Measurements from ENCODE around the gene FMN1. TPM values are rescaled to one million over a fixed set of nuclear protein-coding genes. Genes with fewer than 3 reads are reported as not detected.

The FMN1 gene
- total and polyA plus RNA-seq, 10 of the 15 experiments (the other 5 are each of a cell fraction or from before 2014, with no cell fraction given), result 0.05 to 0.16 (median 0.08) TPM; not detected in 4

DNA sequence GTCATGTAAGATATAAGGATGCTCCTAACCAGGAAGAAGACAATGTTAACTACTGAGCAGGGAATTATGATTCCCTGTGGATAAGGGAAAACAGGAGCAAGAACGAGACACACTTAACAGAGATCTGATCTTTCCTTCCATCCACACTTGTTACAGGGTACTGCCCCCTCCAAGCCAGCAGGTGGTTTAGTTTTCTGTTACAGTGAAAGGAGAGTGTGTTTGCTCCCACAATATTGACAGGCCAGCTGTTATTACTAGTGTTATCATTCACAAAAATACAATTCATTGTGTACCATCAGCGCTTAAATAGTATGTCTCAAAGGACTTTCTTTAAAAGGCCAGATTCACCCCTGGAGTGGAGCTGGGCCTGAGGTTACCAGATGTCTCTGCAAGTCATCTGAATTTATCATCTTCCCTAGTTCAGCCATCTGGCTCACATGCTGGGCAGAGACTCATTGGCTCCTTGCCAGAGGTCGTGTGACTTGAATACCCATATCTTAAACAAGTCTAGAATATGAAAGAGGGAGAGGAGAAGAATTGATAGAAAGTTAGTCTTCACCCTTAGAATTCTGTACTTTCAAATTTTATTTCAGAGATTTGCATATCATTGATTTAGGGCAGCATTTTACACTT lies 16.8 kb upstream of the FMN1 start:
- Histone ChIP-seq H3K27me3 (replicated peaks in 1 of 2; ENCODE audit: control insufficient read depth in 2 of 2, insufficient read depth in 2 of 2, low read length in 1 of 2) (no peaks in the 10 kb centered on the region), H3K4me3 (no peak overlapping the region), H3K27ac (ENCODE audit: control insufficient read depth, insufficient read depth) (no peak overlapping the region), H3K4me2 (ENCODE audit: control insufficient read depth, insufficient read depth) (no peak overlapping the region), H3K4me1 (ENCODE audit: control insufficient read depth, insufficient read depth, low read length) (no peaks in the 10 kb centered on the region), H4K20me1 (ENCODE audit: control insufficient read depth, insufficient read depth) (no peaks in the 10 kb centered on the region), H3K9me3 (replicated peaks; ENCODE audit: control insufficient read depth, insufficient read depth, low read length) (no peaks in the 10 kb centered on the region; the same call in 2 of the 3 replicates), H3K36me3 (ENCODE audit: control insufficient read depth in 2 of 2, insufficient read depth in 2 of 2, low read length in 1 of 2) (no peaks in the 10 kb centered on the region), H3K79me2 (ENCODE audit: control insufficient read depth, insufficient read depth, low read length) (no peaks in the 10 kb centered on the region), H3K9ac (ENCODE audit: control insufficient read depth, insufficient read depth, low read length) (no peak overlapping the region), H2AFZ (ENCODE audit: control insufficient read depth, low read depth, low read length) (no peak overlapping the region)
- no TSS peak for BruUV-seq (replicated peaks)
- WGBS (ENCODE audit: insufficient coverage, insufficient replicate concordance, low lambda C conversion rate, missing lambda C conversion rate), result 0% methylated on average over 3 of the region's 3 CpGs
- ChIA-PET CTCF (no interaction called here), SMC1A (ENCODE audit: uncharacterized antibody, unreplicated experiment) (interaction anchor here (1.0 kb wide), 1 partner anchor 11 kb away, joined by 3 read pairs; no protein-coding TSS in a partner anchor), POLR2A (no interaction called here), RAD21 (ENCODE audit: unreplicated experiment) (no interaction called here)
- no peak for FAIRE-seq
- DNase-seq (ENCODE audit: low read depth, low spot score), result no peak
- no peak for ATAC-seq
- no peak for TF ChIP-seq WRNIP1 (IDR thresholded peaks at IDR 0.05; ENCODE audit: borderline replicate concordance, low read depth, low read length)
- no peak for TF ChIP-seq SREBF2 (IDR thresholded peaks at IDR 0.05; ENCODE audit: low read length)
- TF ChIP-seq HDGF (IDR thresholded peaks at IDR 0.05), result no peak
- TF ChIP-seq, protein P1, sequence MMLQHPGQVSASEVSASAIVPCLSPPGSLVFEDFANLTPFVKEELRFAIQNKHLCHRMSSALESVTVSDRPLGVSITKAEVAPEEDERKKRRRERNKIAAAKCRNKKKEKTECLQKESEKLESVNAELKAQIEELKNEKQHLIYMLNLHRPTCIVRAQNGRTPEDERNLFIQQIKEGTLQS (IDR thresholded peaks at IDR 0.05; ENCODE audit: borderline replicate concordance, extremely low read depth, low read depth, low read length), result no peak
- in situ Hi-C loops (cut with MboI) (no loop called here), intact Hi-C loops (cut with micrococcal nuclease; ENCODE audit: unreplicated experiment) (no loop called here)

DNA sequence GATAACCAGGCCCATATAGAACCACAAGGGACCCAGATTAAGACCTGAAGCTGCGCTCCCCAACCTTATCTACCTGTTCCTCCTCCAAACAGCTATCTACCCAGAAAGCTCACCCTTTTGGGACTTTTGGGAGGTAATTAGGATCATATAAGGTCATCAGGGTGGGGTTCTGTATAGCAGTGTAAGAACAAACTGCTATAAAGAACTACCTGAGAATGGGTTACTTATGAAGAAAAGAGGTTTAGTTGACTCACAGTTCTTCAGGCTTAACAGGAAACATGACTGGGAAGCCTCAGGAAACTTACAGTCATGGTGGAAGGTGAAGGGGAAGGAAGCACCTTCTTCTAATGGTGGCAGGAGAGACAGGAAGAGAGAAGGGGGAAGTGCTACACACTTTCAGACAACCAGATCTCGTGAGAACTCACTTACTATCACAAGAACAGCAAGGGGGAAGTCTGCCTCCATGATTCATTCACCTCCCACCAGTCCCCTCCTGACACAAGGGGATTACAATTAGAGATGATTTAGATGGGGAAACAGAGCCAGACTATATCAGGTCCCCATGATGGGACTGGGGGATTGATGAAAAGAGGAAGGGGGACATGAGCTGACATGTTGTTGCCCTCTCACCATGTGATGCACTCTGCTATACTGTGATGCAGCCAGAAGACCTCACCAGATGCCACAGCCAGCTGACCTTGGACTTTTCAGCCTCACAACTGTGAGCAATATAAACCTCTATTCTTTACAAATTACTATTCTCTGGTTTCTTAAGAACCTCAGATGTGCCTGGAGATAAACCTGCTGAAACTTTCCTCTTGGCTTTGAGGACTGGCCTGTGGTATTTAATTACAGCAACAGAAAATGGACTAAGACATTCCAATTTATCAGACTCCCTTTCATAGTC lies 15.3 kb upstream of the FMN1 start:
- no peaks in the 10 kb centered on the region; the same call in 2 of the 3 replicates for H3K9me3 ChIP-seq (replicated peaks; ENCODE audit: control insufficient read depth, insufficient read depth, low read length)
- peaks cover 0 to 3% of the 10 kb centered on the region in 2 experiments; a peak in 1 of 4 replicates for H3K27me3 ChIP-seq (replicated peaks in 1 of 2; ENCODE audit: control insufficient read depth in 2 of 2, insufficient read depth in 2 of 2, low read length in 1 of 2)
- POLR2A ChIA-PET, result interaction anchor here (0.8 kb wide), 1 partner anchor 71 kb away, joined by 3 read pairs; no protein-coding TSS in a partner anchor
- H3K4me1 ChIP-seq (ENCODE audit: control insufficient read depth, insufficient read depth, low read length), result no peaks in the 10 kb centered on the region
- ATAC-seq, result no peak
- H3K4me3 ChIP-seq, result no peak overlapping the region
- no peak overlapping the region for H3K27ac ChIP-seq (ENCODE audit: control insufficient read depth, insufficient read depth)
- no peak overlapping the region for H3K9ac ChIP-seq (ENCODE audit: control insufficient read depth, insufficient read depth, low read length)
- no peak for FAIRE-seq
- H3K79me2 ChIP-seq (ENCODE audit: control insufficient read depth, insufficient read depth, low read length), result no peaks in the 10 kb centered on the region
- RAD21 ChIA-PET (ENCODE audit: unreplicated experiment), result no interaction called here
- SMC1A ChIA-PET (ENCODE audit: uncharacterized antibody, unreplicated experiment), result no interaction called here
- no peaks in the 10 kb centered on the region for H4K20me1 ChIP-seq (ENCODE audit: control insufficient read depth, insufficient read depth)
- no peak overlapping the region for H3K4me2 ChIP-seq (ENCODE audit: control insufficient read depth, insufficient read depth)
- no peak for DNase-seq (ENCODE audit: low read depth, low spot score)
- intact Hi-C loops (cut with micrococcal nuclease; ENCODE audit: unreplicated experiment), result no loop called here
- H2AFZ ChIP-seq (ENCODE audit: control insufficient read depth, low read depth, low read length), result no peak overlapping the region
- BruUV-seq (replicated peaks), result no TSS peak
- 48% methylated on average over 2 of the region's 2 CpGs for whole genome bisulfite sequencing (ENCODE audit: insufficient coverage, insufficient replicate concordance, low lambda C conversion rate, missing lambda C conversion rate)
- in situ Hi-C loops (cut with MboI), result no loop called here
- CTCF ChIA-PET, result no interaction called here
- TF ChIP-seq ASH2L (IDR thresholded peaks at IDR 0.05; ENCODE audit: borderline replicate concordance, low read depth) (no peak), SMC3 (IDR thresholded peaks at IDR 0.05; ENCODE audit: borderline replicate concordance, low read length) (no peak), SRF (IDR thresholded peaks at IDR 0.05; ENCODE audit: low read depth in 2 of 2, low read length in 2 of 2) (no peak), CREM (IDR thresholded peaks at IDR 0.05; ENCODE audit: low read depth) (no peak), ZNF384 (IDR thresholded peaks at IDR 0.05; ENCODE audit: borderline replicate concordance, low read depth, low read length) (no peak), ZNF217 (IDR thresholded peaks at IDR 0.05) (no peak), SPI1 (IDR thresholded peaks at IDR 0.05; ENCODE audit: borderline replicate concordance, insufficient read depth, low read depth, low read length) (0 out of 2 replicates have a peak, but pooled peaks have one; percentile 9)
- TF ChIP-seq, protein P2, sequence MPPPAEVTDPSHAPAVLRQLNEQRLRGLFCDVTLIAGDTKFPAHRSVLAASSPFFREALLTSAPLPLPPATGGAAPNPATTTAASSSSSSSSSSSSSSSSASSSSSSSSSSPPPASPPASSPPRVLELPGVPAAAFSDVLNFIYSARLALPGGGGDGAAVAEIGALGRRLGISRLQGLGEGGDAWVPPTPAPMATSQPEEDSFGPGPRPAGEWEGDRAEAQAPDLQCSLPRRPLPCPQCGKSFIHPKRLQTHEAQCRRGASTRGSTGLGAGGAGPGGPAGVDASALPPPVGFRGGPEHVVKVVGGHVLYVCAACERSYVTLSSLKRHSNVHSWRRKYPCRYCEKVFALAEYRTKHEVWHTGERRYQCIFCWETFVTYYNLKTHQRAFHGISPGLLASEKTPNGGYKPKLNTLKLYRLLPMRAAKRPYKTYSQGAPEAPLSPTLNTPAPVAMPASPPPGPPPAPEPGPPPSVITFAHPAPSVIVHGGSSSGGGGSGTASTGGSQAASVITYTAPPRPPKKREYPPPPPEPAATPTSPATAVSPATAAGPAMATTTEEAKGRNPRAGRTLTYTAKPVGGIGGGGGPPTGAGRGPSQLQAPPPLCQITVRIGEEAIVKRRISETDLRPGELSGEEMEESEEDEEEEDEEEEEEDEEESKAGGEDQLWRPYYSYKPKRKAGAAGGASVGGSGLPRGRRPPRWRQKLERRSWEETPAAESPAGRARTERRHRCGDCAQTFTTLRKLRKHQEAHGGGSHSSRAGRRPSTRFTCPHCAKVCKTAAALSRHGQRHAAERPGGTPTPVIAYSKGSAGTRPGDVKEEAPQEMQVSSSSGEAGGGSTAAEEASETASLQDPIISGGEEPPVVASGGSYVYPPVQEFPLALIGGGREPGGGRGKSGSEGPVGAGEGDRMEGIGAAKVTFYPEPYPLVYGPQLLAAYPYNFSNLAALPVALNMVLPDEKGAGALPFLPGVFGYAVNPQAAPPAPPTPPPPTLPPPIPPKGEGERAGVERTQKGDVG (CRISPR knock-in tag; IDR thresholded peaks at IDR 0.05), result no peak
- H3K36me3 ChIP-seq (ENCODE audit: control insufficient read depth in 2 of 2, insufficient read depth in 2 of 2, low read length in 1 of 2), result no peaks in the 10 kb centered on the region

Measured in GM12878 (cell line).